ENCODE measurements around the gene ERGIC1.

The ERGIC1 gene

GRCh38 chr5:172951371-172952033 lies 117.5 kb downstream of the ERGIC1 start:
- peak in 1 of 3 donors; percentile 14 for DNase-seq

GRCh38 chr5:172952034-172952511 lies 118.0 kb downstream of the ERGIC1 start:
- no peak for DNase-seq

GRCh38 chr5:172953776-172954675 lies 120.0 kb downstream of the ERGIC1 start:
- DNase-seq, result no peak

GRCh38 chr5:172954751-172955159 lies 120.7 kb downstream of the ERGIC1 start:
- no peak for DNase-seq

- no peak for DNase-seq
Measured at GRCh38 chr5:172956228-172956627, 122.2 kb downstream of the ERGIC1 start.

- peak in 2 of 3 donors; percentile 29 for DNase-seq
Measured at GRCh38 chr5:172956936-172957335, 122.9 kb downstream of the ERGIC1 start.

GRCh38 chr5:172957458-172957857 lies 123.4 kb downstream of the ERGIC1 start:
- no peak for DNase-seq

GRCh38 chr5:172958331-172959046 lies 124.4 kb downstream of the ERGIC1 start:
- DNase-seq, result peak; percentile 72 to 91 (median 80)

- no peak for DNase-seq
Measured at GRCh38 chr5:172959824-172960799, 126.1 kb downstream of the ERGIC1 start.

GRCh38 chr5:172969921-172970320 lies 135.9 kb downstream of the ERGIC1 start:
- peak; percentile 21 to 31 (median 28) for DNase-seq

GRCh38 chr5:172971482-172971881 lies 137.4 kb downstream of the ERGIC1 start:
- no peak for DNase-seq

- DNase-seq, result no peak
Measured at GRCh38 chr5:172972552-172972951, 138.5 kb downstream of the ERGIC1 start.

- no peak for DNase-seq
Measured at GRCh38 chr5:172973127-172973916, 139.3 kb downstream of the ERGIC1 start.

- DNase-seq, result no peak
Measured at GRCh38 chr5:172973931-172974330, 139.9 kb downstream of the ERGIC1 start.

- DNase-seq, result no peak
Measured at GRCh38 chr5:172975289-172975688, 141.2 kb downstream of the ERGIC1 start.

- no peak for DNase-seq
Measured at GRCh38 chr5:172979778-172980177, 145.7 kb downstream of the ERGIC1 start.

- no peak for DNase-seq
Measured at GRCh38 chr5:172981931-172982330, 147.9 kb downstream of the ERGIC1 start.

GRCh38 chr5:172983542-172984243 lies 149.6 kb downstream of the ERGIC1 start, which contains the start of gene ATP6V0E1:
TSS of gene ATP6V0E1 (plus strand) at chr5:172983771. CDS start at chr5:172983861, 90 bp downstream.
- DNase-seq, result peak; percentile 95 to 97 (median 96)

- DNase-seq, result peak; percentile 87 to 90 (median 88)
Measured at GRCh38 chr5:172984244-172984953, 150.3 kb downstream of the ERGIC1 start.

- DNase-seq, result no peak
Measured at GRCh38 chr5:172985596-172985995, 151.5 kb downstream of the ERGIC1 start.
